H1 (cell line): ENCODE results near the gene DOCK8. TPM values are rescaled to one million over a fixed set of nuclear protein-coding genes. Genes with fewer than 3 reads are reported as not detected.

Source experiments
- CTCF ChIA-PET: fragments of 300-600 bp; sonication (Branson Sonifier 250); formaldehyde crosslinking; loops from one replicate; lab custom pipeline; 2021; ENCODE audit not compliant: partially characterized antibody; lab: Charles Lee
- POLR2A ChIA-PET: fragments of 300-600 bp; sonication (Branson Sonifier 250); formaldehyde crosslinking; loops from one replicate; lab custom pipeline; 2021; ENCODE audit warnings: inconsistent platforms; ENCODE audit not compliant: partially characterized antibody; lab: Charles Lee
- DNase-seq, 2 experiments: peaks; one replicate each; pipeline versions ENCODE4 v3.0.0 to v3.0.0-alpha.2; 2010 to 2022; ENCODE audit warnings: low spot score in 2 of 2, low read depth in 1 of 2, mixed read lengths in 1 of 2
- FAIRE-seq: peaks from 2 replicates; lab custom pipeline; 2011; peaks lifted over from hg19 to GRCh38; lab: Jason Lieb, UNC
- H2AFZ ChIP-seq: 2 replicates; pipeline ENCODE4 v1.8.1; 2012; ENCODE audit warnings: low read length, inconsistent platforms
- H2AK5ac ChIP-seq: 2 replicates; pipeline ENCODE4 v1.6.1; 2013; ENCODE audit warnings: low read depth, low read length
- H2BK120ac ChIP-seq: replicated peaks from 2 replicates; pipeline ENCODE3; 2013; ENCODE audit warnings: low read depth, low read length, inconsistent platforms
- H2BK12ac ChIP-seq: 2 replicates; pipeline ENCODE4 v1.6.1; 2013; ENCODE audit warnings: low read depth, low read length
- H2BK15ac ChIP-seq: 2 replicates; pipeline ENCODE4 v1.6.1; 2013; ENCODE audit warnings: low read length
- H2BK20ac ChIP-seq: 2 replicates; pipeline ENCODE4 v1.6.1; 2013; ENCODE audit warnings: low read length
- H2BK5ac ChIP-seq: 2 replicates; pipeline ENCODE4 v1.6.1; 2013; ENCODE audit warnings: low read depth, low read length
- H3K14ac ChIP-seq: 2 replicates; pipeline ENCODE4 v1.6.1; 2013; ENCODE audit warnings: inconsistent platforms; ENCODE audit not compliant: insufficient read length
- H3K18ac ChIP-seq: 2 replicates; pipeline ENCODE4 v1.6.1; 2013; ENCODE audit warnings: low read length; ENCODE audit errors: extremely low read depth
- H3K23ac ChIP-seq: 2 replicates; pipeline ENCODE4 v1.6.1; 2013; ENCODE audit warnings: inconsistent platforms; ENCODE audit not compliant: insufficient read length
- H3K23me2 ChIP-seq: 2 replicates; pipeline ENCODE4 v1.6.1; 2013; ENCODE audit warnings: low read depth, low read length
- H3K27ac ChIP-seq: 2 replicates; pipeline ENCODE4 v1.6.1; 2011; ENCODE audit warnings: low read depth, low read length, inconsistent platforms
- H3K27me3 ChIP-seq, 4 experiments: replicated peaks in 1 of 4; 1 replicate in 1 of 4; 2 replicates in 3 of 4; pipeline versions ENCODE4 v1.6.1 to v1.8.1; 2011 to 2013; ENCODE audit warnings: low read length in 3 of 4, mild to moderate bottlenecking in 3 of 4, inconsistent platforms in 2 of 4, mixed read lengths in 2 of 4, moderate library complexity in 1 of 4; ENCODE audit not compliant: control insufficient read depth in 3 of 4, insufficient read depth in 3 of 4; ENCODE audit errors: extremely low read depth in 1 of 4
- H3K36me3 ChIP-seq, 4 experiments: 2 replicates each; pipeline versions ENCODE4 v1.6.1 to v1.8.1; 2011 to 2013; ENCODE audit warnings: mild to moderate bottlenecking in 4 of 4, low read length in 3 of 4, moderate library complexity in 2 of 4, control low read depth in 1 of 4, inconsistent platforms in 1 of 4; ENCODE audit not compliant: insufficient read depth in 4 of 4, control insufficient read depth in 2 of 4
- H3K4ac ChIP-seq: replicated peaks from 2 replicates; pipeline ENCODE3; 2013; ENCODE audit warnings: low read length, low read depth, mixed read lengths, inconsistent platforms; ENCODE audit not compliant: insufficient read length
- H3K4me1 ChIP-seq, 4 experiments: replicated peaks in 1 of 4; 1 replicate in 1 of 4; 2 replicates in 3 of 4; pipeline versions ENCODE4 v1.6.1 to v1.8.1; 2011 to 2013; ENCODE audit warnings: low read length in 3 of 4, inconsistent platforms in 2 of 4, mixed read lengths in 1 of 4; ENCODE audit not compliant: insufficient read depth in 4 of 4, control insufficient read depth in 3 of 4
- H3K4me2 ChIP-seq, 2 experiments: 2 replicates each; pipeline versions ENCODE4 v1.6.1 to v1.8.1; 2011 to 2013; ENCODE audit warnings: low read depth in 2 of 2, low read length in 2 of 2, control low read depth in 1 of 2, inconsistent platforms in 1 of 2, mild to moderate bottlenecking in 1 of 2; ENCODE audit not compliant: insufficient read depth in 1 of 2
- H3K4me3 ChIP-seq, 4 experiments: fragments of 200-600, 300-600 bp in 1 of 4; sonication (generic), shearing (Covaris generic), sonication (Bioruptor Twin) in 1 of 4; 2 replicates each; pipeline versions ENCODE4 v1.5.1 to v1.8.1; 2011 to 2016; ENCODE audit warnings: low read length in 4 of 4, low read depth in 3 of 4, control low read depth in 2 of 4, inconsistent platforms in 2 of 4, mild to moderate bottlenecking in 2 of 4, mixed read lengths in 1 of 4, moderate library complexity in 1 of 4; ENCODE audit not compliant: insufficient read depth in 2 of 4; ENCODE audit errors: extremely low read depth in 1 of 4
- H3K56ac ChIP-seq: replicated peaks from 2 replicates; pipeline ENCODE3; 2013; ENCODE audit warnings: low read depth, mild to moderate bottlenecking, mixed read lengths, low read length, inconsistent platforms; ENCODE audit not compliant: insufficient read length
- H3K79me1 ChIP-seq: 2 replicates; pipeline ENCODE4 v1.6.1; 2013; ENCODE audit warnings: low read depth, low read length, control low read depth
- H3K79me2 ChIP-seq, 2 experiments: 2 replicates each; pipeline versions ENCODE4 v1.6.1 to v1.8.1; 2012 to 2013; ENCODE audit warnings: low read length in 2 of 2, mild to moderate bottlenecking in 2 of 2, inconsistent platforms in 1 of 2; ENCODE audit not compliant: insufficient read depth in 2 of 2, control insufficient read depth in 1 of 2
- H3K9ac ChIP-seq, 4 experiments: replicated peaks in 1 of 4; 1 replicate in 1 of 4; 2 replicates in 3 of 4; pipeline versions ENCODE4 v1.6.1 to v1.8.1; 2011 to 2013; ENCODE audit warnings: low read depth in 3 of 4, low read length in 3 of 4, control low read depth in 2 of 4, mild to moderate bottlenecking in 2 of 4, moderate library complexity in 2 of 4, inconsistent platforms in 1 of 4; ENCODE audit errors: extremely low read depth in 1 of 4
- H3K9me3 ChIP-seq, 2 experiments: 2 replicates each; pipeline versions ENCODE4 v1.6.1 to v1.8.1; 2012 to 2013; ENCODE audit warnings: mild to moderate bottlenecking in 2 of 2, moderate library complexity in 2 of 2, control low read depth in 1 of 2, inconsistent platforms in 1 of 2, low read depth in 1 of 2, low read length in 1 of 2, mixed read lengths in 1 of 2; ENCODE audit not compliant: insufficient read depth in 2 of 2
- H4K20me1 ChIP-seq, 2 experiments: replicated peaks in 1 of 2; 2 replicates each; pipeline versions ENCODE3 to v1.8.1; 2011 to 2013; ENCODE audit warnings: inconsistent platforms in 2 of 2, low read length in 2 of 2, mild to moderate bottlenecking in 1 of 2; ENCODE audit not compliant: insufficient read depth in 2 of 2, control insufficient read depth in 1 of 2
- H4K5ac ChIP-seq: 2 replicates; pipeline ENCODE4 v1.6.1; 2013; ENCODE audit warnings: low read length, low read depth, mixed read lengths, inconsistent platforms; ENCODE audit not compliant: insufficient read length
- H4K8ac ChIP-seq: 2 replicates; pipeline ENCODE4 v1.8.0; 2013; ENCODE audit warnings: mild to moderate bottlenecking, moderate library complexity, low read length, inconsistent platforms; ENCODE audit not compliant: insufficient read depth; ENCODE audit errors: extremely low read depth
- H4K91ac ChIP-seq: replicated peaks from 2 replicates; pipeline ENCODE3; 2013; ENCODE audit warnings: low read length, mixed read lengths, inconsistent platforms; ENCODE audit not compliant: insufficient read length
- BACH1 ChIP-seq: IDR thresholded peaks from 2 replicates; pipeline ENCODE4 v1.6.1; 2012; ENCODE audit warnings: low read length, improper control_type of control experiment
- BCL11A ChIP-seq, 2 experiments: IDR thresholded peaks; one replicate each; pipeline ENCODE4 v1.6.1; 2011; ENCODE audit warnings: low read depth in 2 of 2, low read length in 2 of 2, mild to moderate bottlenecking in 2 of 2
- CHD2 ChIP-seq: IDR thresholded peaks from 2 replicates; pipeline ENCODE4 v1.6.1; 2012; ENCODE audit warnings: low read length, improper control_type of control experiment
- FOSL1 ChIP-seq: IDR thresholded peaks from 2 replicates; pipeline ENCODE4 v1.6.1; 2011; ENCODE audit warnings: mild to moderate bottlenecking, low read depth, low read length, moderate library complexity; ENCODE audit not compliant: insufficient read depth
- SAP30 ChIP-seq: fragments of 300-600 bp; sonication (generic); IDR thresholded peaks from 2 replicates; pipeline ENCODE4 v1.7.1; 2012; ENCODE audit warnings: low read length, moderate library complexity, mild to moderate bottlenecking, inconsistent platforms; ENCODE audit not compliant: insufficient read depth, insufficient replicate concordance
- TAF7 ChIP-seq: optimal IDR thresholded peaks from 2 replicates; pipeline ENCODE3; 2011; ENCODE audit warnings: low read depth, mild to moderate bottlenecking, inconsistent platforms, low read length, moderate library complexity, borderline replicate concordance
- TBP ChIP-seq: IDR thresholded peaks from 2 replicates; pipeline ENCODE4 v1.6.1; 2011; ENCODE audit warnings: low read depth, low read length, improper control_type of control experiment
- WGBS, 2 experiments: shearing (Covaris generic) in 1 of 2; methylation state at CpG; one replicate each; pipeline versions ENCODE4 v1.1.6 to v1.1.7; 2013 to 2015; ENCODE audit warnings: low lambda C conversion rate in 2 of 2, mixed read lengths in 2 of 2, inconsistent platforms in 1 of 2, low coverage in 1 of 2, missing lambda C conversion rate in 1 of 2; ENCODE audit not compliant: insufficient replicate concordance in 2 of 2, insufficient coverage in 1 of 2, insufficient read length in 1 of 2; ENCODE audit errors: extremely low coverage in 1 of 2, missing lambda C conversion rate in 1 of 2; 5-methylcytosine and 5-hydroxymethylcytosine counted together
- polyA plus RNA-seq, 7 experiments: library from polyadenylated mRNA; depleted of rRNA in 3 of 7; stranded (reverse) in 5 of 7; unstranded in 2 of 7; fragments of >200 nt in 5 of 7; fragments of 200-250 nt in 2 of 7; gene quantifications; 1 replicate in 5 of 7; 2 replicates in 1 of 7; 4 replicates in 1 of 7; pipeline versions ENCODE4 v1.2.1 to v1.2.3, GENCODE V29; 2011 to 2013; ENCODE audit warnings: missing spikeins in 2 of 7, mixed read lengths in 2 of 7
- total RNA-seq: library from RNA; stranded (reverse); fragmentation: NEBNext Ultra II Directional; extraction: Animal tissue kit (Norgen Biotek cat#: 25700); gene quantifications from 2 replicates; pipeline ENCODE4 v1.2.1, GENCODE V29; 2021
- TF ChIP-seq, protein P1 (sequence below): IDR thresholded peaks from 2 replicates; pipeline ENCODE4 v1.6.1; 2012; ENCODE audit warnings: inconsistent platforms
- TF ChIP-seq, protein P2 (sequence below): IDR thresholded peaks from 2 replicates; pipeline ENCODE4 v1.6.1; 2011; ENCODE audit warnings: low read length, improper control_type of control experiment
- TF ChIP-seq, protein P3 (sequence below): IDR thresholded peaks from 2 replicates; pipeline ENCODE4 v1.6.1; 2012; ENCODE audit warnings: low read length, inconsistent platforms

DOCK8 gene
- total and polyA plus RNA-seq, 2 of the 8 experiments (the other 6 are each of a cell fraction or from before 2014, with no cell fraction given), result 0.57 to 2.0 TPM

DNA sequence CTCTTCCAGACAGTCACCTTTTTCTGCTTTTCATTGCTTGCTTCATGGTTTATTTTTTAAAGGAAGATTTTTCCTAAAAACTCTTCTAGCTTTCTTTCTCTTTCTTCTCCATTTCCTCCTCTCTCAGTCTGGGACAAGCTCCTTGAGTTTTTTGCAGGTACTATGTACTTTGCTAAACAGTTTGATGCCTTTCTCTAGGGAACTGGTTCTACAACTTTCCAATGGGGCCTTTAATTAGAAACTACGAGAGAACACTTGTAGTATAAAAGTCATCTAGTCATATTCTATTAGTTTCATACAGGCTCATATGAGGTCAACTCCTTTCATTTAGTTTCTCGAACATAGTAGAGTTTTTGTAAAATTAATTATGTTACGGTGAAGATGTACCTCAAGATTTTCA lies 189.6 kb downstream of the DOCK8 start:
- no peak overlapping the region for H3K4ac ChIP-seq
- no peaks in the 10 kb centered on the region for H3K79me2 ChIP-seq
- no peak overlapping the region for H3K4me2 ChIP-seq
- WGBS, 2 experiments, result 88% methylated on average over 3 of the region's 3 CpGs; no CpG with 5 or more reads in 1 of the 2 experiments
- no peak overlapping the region for H3K23ac ChIP-seq
- peaks cover 11% of the 10 kb centered on the region; the same call in 1 of the 2 replicates for H3K23me2 ChIP-seq
- no peaks in the 10 kb centered on the region for H4K20me1 ChIP-seq
- H2BK12ac ChIP-seq, result no peak overlapping the region
- no peak overlapping the region for H2AFZ ChIP-seq
- H3K4me3 ChIP-seq, result no peak overlapping the region
- H2BK5ac ChIP-seq, result no peak overlapping the region
- no peak for DNase-seq
- H4K5ac ChIP-seq, result no peak overlapping the region
- H4K8ac ChIP-seq, result no peak overlapping the region
- FAIRE-seq, result no peak
- H3K27ac ChIP-seq, result no peak overlapping the region
- H3K27me3 ChIP-seq, result no peaks in the 10 kb centered on the region
- H3K9me3 ChIP-seq, result no peaks in the 10 kb centered on the region
- H3K9ac ChIP-seq, result no peak overlapping the region
- H3K36me3 ChIP-seq, result no peaks in the 10 kb centered on the region
- no peak overlapping the region for H3K18ac ChIP-seq
- no peak overlapping the region for H3K14ac ChIP-seq
- no peak overlapping the region for H2BK15ac ChIP-seq
- no peak overlapping the region for H2BK20ac ChIP-seq
- H2BK120ac ChIP-seq, result no peak overlapping the region
- POLR2A ChIA-PET, result interaction anchor here (1.0 kb wide), 1 partner anchor 9 kb away, joined by 3 read pairs; no protein-coding TSS in a partner anchor
- H3K79me1 ChIP-seq, result no peaks in the 10 kb centered on the region
- H2AK5ac ChIP-seq, result no peak overlapping the region
- CTCF ChIA-PET, result interaction anchor here (0.8 to 1.7 kb wide), 4 partner anchors 18 to 146 kb away, joined by 3 to 4 read pairs (median 4); no protein-coding TSS in a partner anchor
- H3K4me1 ChIP-seq, result peaks cover 0 to 4% (median under 1%) of the 10 kb centered on the region in 4 experiments; a peak in 3 of 7 replicates
- no peak overlapping the region for H4K91ac ChIP-seq
- no peak overlapping the region for H3K56ac ChIP-seq
- TF ChIP-seq TAF7, result no peak
- no peak for TF ChIP-seq BCL11A (IDR thresholded peaks at IDR 0.05; ENCODE audit: low read depth in 2 of 2, low read length in 2 of 2)
- TF ChIP-seq TBP, result no peak
- TF ChIP-seq, protein P1, sequence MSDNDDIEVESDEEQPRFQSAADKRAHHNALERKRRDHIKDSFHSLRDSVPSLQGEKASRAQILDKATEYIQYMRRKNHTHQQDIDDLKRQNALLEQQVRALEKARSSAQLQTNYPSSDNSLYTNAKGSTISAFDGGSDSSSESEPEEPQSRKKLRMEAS, result no peak
- no peak for TF ChIP-seq SAP30
- no peak for TF ChIP-seq FOSL1
- no peak for TF ChIP-seq CHD2
- no peak for TF ChIP-seq BACH1
- TF ChIP-seq, protein P2, sequence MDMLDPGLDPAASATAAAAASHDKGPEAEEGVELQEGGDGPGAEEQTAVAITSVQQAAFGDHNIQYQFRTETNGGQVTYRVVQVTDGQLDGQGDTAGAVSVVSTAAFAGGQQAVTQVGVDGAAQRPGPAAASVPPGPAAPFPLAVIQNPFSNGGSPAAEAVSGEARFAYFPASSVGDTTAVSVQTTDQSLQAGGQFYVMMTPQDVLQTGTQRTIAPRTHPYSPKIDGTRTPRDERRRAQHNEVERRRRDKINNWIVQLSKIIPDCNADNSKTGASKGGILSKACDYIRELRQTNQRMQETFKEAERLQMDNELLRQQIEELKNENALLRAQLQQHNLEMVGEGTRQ, result no peak
- TF ChIP-seq, protein P3, sequence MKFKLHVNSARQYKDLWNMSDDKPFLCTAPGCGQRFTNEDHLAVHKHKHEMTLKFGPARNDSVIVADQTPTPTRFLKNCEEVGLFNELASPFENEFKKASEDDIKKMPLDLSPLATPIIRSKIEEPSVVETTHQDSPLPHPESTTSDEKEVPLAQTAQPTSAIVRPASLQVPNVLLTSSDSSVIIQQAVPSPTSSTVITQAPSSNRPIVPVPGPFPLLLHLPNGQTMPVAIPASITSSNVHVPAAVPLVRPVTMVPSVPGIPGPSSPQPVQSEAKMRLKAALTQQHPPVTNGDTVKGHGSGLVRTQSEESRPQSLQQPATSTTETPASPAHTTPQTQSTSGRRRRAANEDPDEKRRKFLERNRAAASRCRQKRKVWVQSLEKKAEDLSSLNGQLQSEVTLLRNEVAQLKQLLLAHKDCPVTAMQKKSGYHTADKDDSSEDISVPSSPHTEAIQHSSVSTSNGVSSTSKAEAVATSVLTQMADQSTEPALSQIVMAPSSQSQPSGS, result no peak
